ENCODE measurements around the gene C14orf132. TPM values are rescaled to one million over a fixed set of nuclear protein-coding genes. Genes with fewer than 3 reads are reported as not detected.

Gene C14orf132
- polyA plus RNA-seq, 1 donor (not counting 4 experiments of a cell fraction or from before 2014, with no cell fraction given) = 1.3 TPM

DNA sequence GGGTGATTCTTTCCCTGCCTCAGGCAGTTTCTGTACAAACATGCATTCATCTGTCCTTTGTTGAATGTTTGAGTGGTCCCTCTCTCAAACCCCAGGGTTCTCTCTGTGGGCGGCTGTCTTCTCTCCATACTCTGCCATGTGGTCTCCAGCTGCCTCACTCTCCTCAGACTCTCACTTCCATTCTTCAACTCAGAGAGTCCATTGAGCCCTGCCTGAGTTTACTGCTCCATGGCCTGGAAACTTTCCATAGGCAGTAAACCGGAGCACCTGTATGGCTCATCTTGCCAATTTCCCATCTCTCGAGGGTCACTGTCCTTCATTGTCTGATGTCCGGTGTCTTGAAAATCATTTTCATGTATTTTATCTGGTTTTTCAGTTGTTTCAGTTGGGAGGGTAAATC is 11.3 kb downstream of the C14orf132 start:
- dilution Hi-C loops (cut with MboI; ENCODE audit: extremely low pct_ligation_motif_present, low sequenced_read_pairs) = no loop called here
- no peak for FAIRE-seq
- H3K9me3 ChIP-seq (ENCODE audit: control insufficient read depth, low read depth, low read length) = no peaks in the 10 kb centered on the region
- H3K27ac ChIP-seq (ENCODE audit: control insufficient read depth, insufficient read depth, low read length) = no peak overlapping the region
- H3K4me1 ChIP-seq (ENCODE audit: control insufficient read depth, extremely low read depth, insufficient read depth, low read length) = no peaks in the 10 kb centered on the region
- no peaks in the 10 kb centered on the region for H3K36me3 ChIP-seq (ENCODE audit: control insufficient read depth in 2 of 2, extremely low read depth in 1 of 2, insufficient read depth in 2 of 2, low read length in 2 of 2)
- no peak overlapping the region for H2AFZ ChIP-seq (ENCODE audit: control insufficient read depth, low read length)
- H3K4me2 ChIP-seq (ENCODE audit: control insufficient read depth, extremely low read depth, insufficient read depth, low read depth, low read length) = no peak overlapping the region
- H3K27me3 ChIP-seq (ENCODE audit: control insufficient read depth, extremely low read depth, insufficient read depth, low read length) = no peaks in the 10 kb centered on the region
- TF ChIP-seq, protein P1, sequence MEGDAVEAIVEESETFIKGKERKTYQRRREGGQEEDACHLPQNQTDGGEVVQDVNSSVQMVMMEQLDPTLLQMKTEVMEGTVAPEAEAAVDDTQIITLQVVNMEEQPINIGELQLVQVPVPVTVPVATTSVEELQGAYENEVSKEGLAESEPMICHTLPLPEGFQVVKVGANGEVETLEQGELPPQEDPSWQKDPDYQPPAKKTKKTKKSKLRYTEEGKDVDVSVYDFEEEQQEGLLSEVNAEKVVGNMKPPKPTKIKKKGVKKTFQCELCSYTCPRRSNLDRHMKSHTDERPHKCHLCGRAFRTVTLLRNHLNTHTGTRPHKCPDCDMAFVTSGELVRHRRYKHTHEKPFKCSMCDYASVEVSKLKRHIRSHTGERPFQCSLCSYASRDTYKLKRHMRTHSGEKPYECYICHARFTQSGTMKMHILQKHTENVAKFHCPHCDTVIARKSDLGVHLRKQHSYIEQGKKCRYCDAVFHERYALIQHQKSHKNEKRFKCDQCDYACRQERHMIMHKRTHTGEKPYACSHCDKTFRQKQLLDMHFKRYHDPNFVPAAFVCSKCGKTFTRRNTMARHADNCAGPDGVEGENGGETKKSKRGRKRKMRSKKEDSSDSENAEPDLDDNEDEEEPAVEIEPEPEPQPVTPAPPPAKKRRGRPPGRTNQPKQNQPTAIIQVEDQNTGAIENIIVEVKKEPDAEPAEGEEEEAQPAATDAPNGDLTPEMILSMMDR (optimal IDR thresholded peaks at IDR 0.05 in 1 of 3, IDR thresholded peaks at IDR 0.05 in 1 of 3, conservative IDR thresholded peaks at IDR 0.05 in 1 of 3; ENCODE audit: extremely low read depth in 1 of 3, insufficient read depth in 2 of 3, low read length in 3 of 3) = no peak
- no peak for TF ChIP-seq EZH2 (IDR thresholded peaks at IDR 0.05; ENCODE audit: low read length)
- no peak for DNase-seq (ENCODE audit: low read depth, low spot score)
- H4K20me1 ChIP-seq (ENCODE audit: control insufficient read depth, extremely low read depth, insufficient read depth, low read length) = peaks cover 4% of the 10 kb centered on the region
- H3K79me2 ChIP-seq (ENCODE audit: control insufficient read depth, insufficient read depth, low read length) = no peaks in the 10 kb centered on the region
- no peaks in the 10 kb centered on the region for H3K9me1 ChIP-seq (ENCODE audit: control insufficient read depth, extremely low read depth, insufficient read depth, low read length)
- H3K4me3 ChIP-seq (ENCODE audit: control insufficient read depth in 2 of 3, extremely low read depth in 1 of 3, insufficient read depth in 2 of 3, low read depth in 1 of 3, low read length in 3 of 3) = no peak overlapping the region
- no peak overlapping the region for H3K9ac ChIP-seq (ENCODE audit: control insufficient read depth, extremely low read depth, insufficient read depth, low read length)

DNA sequence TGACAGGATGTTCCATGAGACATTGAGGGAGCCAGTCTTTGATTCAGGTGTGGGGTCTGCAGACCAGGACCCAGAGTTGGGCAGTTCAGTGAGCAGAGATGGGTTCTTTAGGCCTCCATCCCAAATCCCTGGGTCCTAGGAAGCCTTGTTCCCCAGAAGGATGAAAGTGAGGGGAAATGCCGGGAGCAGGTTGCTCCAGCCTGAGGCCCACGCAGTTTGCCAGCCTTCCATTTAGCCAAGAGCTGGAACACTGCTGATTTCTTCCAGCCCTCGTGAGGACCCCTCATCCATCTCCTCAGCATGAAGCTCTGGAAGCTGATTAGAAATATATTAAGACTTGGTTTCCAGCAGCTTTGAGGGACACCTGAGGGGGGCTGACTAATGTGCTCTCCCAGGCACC is 12.1 kb downstream of the C14orf132 start:
- FAIRE-seq (no peak), DNase-seq (ENCODE audit: low read depth, low spot score) (no peak)
- no peaks in the 10 kb centered on the region for H3K36me3 ChIP-seq (ENCODE audit: control insufficient read depth in 2 of 2, extremely low read depth in 1 of 2, insufficient read depth in 2 of 2, low read length in 2 of 2)
- TF ChIP-seq EZH2 (IDR thresholded peaks at IDR 0.05; ENCODE audit: low read length) = no peak
- TF ChIP-seq, protein P1 (optimal IDR thresholded peaks at IDR 0.05 in 1 of 3, IDR thresholded peaks at IDR 0.05 in 1 of 3, conservative IDR thresholded peaks at IDR 0.05 in 1 of 3; ENCODE audit: extremely low read depth in 1 of 3, insufficient read depth in 2 of 3, low read length in 3 of 3) = no peak
- H4K20me1 ChIP-seq (ENCODE audit: control insufficient read depth, extremely low read depth, insufficient read depth, low read length) = peaks cover 4% of the 10 kb centered on the region
- no peaks in the 10 kb centered on the region for H3K79me2 ChIP-seq (ENCODE audit: control insufficient read depth, insufficient read depth, low read length)
- H3K4me2 ChIP-seq (ENCODE audit: control insufficient read depth, extremely low read depth, insufficient read depth, low read depth, low read length) = no peak overlapping the region
- no peak overlapping the region for H3K9ac ChIP-seq (ENCODE audit: control insufficient read depth, extremely low read depth, insufficient read depth, low read length)
- no peaks in the 10 kb centered on the region for H3K9me1 ChIP-seq (ENCODE audit: control insufficient read depth, extremely low read depth, insufficient read depth, low read length)
- no peak overlapping the region for H2AFZ ChIP-seq (ENCODE audit: control insufficient read depth, low read length)
- H3K9me3 ChIP-seq (ENCODE audit: control insufficient read depth, low read depth, low read length) = no peaks in the 10 kb centered on the region
- no peak overlapping the region for H3K27ac ChIP-seq (ENCODE audit: control insufficient read depth, insufficient read depth, low read length)
- no peak overlapping the region for H3K4me3 ChIP-seq (ENCODE audit: control insufficient read depth in 2 of 3, extremely low read depth in 1 of 3, insufficient read depth in 2 of 3, low read depth in 1 of 3, low read length in 3 of 3)
- dilution Hi-C loops (cut with MboI; ENCODE audit: extremely low pct_ligation_motif_present, low sequenced_read_pairs) = no loop called here
- H3K4me1 ChIP-seq (ENCODE audit: control insufficient read depth, extremely low read depth, insufficient read depth, low read length) = no peaks in the 10 kb centered on the region
- no peaks in the 10 kb centered on the region for H3K27me3 ChIP-seq (ENCODE audit: control insufficient read depth, extremely low read depth, insufficient read depth, low read length)

Measured in keratinocyte (primary cell).